ENCODE measurements around the gene AMBRA1.

DNA sequence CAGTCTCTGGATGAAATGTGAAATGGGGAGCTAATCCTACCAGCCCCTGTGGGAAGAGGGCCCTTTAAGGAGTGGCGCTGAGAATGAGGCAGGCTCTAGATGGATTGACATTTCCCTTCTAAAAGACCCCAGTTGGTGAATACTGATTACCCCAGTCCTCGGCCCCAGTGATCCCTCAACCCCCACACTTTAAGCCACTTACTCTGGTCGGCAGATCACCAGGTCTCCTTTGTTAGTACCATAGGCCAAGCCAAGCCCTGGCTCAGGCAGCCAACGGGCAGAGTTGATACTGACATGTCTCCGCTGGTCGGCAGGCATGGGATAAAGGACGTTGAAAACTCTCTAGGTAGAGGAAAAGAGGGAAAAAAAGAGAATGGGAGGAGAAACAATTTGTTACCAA is 176.1 kb downstream of the AMBRA1 start:
- TF ChIP-seq, protein P1, sequence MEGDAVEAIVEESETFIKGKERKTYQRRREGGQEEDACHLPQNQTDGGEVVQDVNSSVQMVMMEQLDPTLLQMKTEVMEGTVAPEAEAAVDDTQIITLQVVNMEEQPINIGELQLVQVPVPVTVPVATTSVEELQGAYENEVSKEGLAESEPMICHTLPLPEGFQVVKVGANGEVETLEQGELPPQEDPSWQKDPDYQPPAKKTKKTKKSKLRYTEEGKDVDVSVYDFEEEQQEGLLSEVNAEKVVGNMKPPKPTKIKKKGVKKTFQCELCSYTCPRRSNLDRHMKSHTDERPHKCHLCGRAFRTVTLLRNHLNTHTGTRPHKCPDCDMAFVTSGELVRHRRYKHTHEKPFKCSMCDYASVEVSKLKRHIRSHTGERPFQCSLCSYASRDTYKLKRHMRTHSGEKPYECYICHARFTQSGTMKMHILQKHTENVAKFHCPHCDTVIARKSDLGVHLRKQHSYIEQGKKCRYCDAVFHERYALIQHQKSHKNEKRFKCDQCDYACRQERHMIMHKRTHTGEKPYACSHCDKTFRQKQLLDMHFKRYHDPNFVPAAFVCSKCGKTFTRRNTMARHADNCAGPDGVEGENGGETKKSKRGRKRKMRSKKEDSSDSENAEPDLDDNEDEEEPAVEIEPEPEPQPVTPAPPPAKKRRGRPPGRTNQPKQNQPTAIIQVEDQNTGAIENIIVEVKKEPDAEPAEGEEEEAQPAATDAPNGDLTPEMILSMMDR (IDR thresholded peaks at IDR 0.05): no peak
- no peak for TF ChIP-seq POLR2A (IDR thresholded peaks at IDR 0.05)
